ENCODE measurements around the gene GRM2.

DNA sequence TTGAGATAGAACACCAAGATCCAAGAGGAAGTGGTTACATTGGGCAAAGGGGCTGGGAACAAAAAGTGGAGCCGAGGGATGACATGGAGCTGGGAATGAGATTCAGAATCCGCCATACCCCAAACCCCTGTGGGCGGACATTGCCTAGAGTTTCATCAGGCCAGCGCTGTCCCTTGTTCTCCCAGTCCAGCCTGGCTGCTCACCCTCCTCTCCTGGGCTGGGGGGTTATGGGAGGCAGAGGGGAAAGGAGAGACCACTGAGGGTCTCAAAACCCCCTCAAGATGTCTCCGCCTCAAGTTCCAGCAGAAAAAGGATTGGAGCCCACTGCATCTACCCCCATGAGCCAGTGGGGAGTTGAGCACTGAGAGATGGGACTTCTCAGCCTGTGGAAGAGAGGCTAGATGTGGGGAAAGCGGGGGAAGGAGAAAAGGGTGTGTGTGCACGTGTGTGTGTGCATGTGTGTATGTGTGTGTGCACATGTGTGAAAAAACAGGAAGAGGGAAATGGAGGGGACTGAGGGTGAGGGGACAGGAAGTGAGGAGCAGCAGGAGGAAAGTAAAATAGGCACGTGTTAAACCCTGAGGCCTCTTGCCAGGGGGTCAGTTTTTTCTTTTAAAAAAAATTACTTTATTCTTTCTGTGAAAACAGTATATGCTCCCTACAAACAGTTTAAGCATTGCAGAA is 14.3 kb downstream of the GRM2 start:
- TF ChIP-seq, protein P1, sequence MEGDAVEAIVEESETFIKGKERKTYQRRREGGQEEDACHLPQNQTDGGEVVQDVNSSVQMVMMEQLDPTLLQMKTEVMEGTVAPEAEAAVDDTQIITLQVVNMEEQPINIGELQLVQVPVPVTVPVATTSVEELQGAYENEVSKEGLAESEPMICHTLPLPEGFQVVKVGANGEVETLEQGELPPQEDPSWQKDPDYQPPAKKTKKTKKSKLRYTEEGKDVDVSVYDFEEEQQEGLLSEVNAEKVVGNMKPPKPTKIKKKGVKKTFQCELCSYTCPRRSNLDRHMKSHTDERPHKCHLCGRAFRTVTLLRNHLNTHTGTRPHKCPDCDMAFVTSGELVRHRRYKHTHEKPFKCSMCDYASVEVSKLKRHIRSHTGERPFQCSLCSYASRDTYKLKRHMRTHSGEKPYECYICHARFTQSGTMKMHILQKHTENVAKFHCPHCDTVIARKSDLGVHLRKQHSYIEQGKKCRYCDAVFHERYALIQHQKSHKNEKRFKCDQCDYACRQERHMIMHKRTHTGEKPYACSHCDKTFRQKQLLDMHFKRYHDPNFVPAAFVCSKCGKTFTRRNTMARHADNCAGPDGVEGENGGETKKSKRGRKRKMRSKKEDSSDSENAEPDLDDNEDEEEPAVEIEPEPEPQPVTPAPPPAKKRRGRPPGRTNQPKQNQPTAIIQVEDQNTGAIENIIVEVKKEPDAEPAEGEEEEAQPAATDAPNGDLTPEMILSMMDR (IDR thresholded peaks at IDR 0.05 in 4 of 5, conservative IDR thresholded peaks at IDR 0.05 in 1 of 5), result no peak
- TF ChIP-seq POLR2A (IDR thresholded peaks at IDR 0.05), result no peak

Data from gastrocnemius medialis (tissue), 4 donors.